ENCODE measurements around the gene MRPS6.

Gene MRPS6

GRCh38 chr21:34170886-34171285 lies 97.5 kb downstream of the MRPS6 start:
- Histone ChIP-seq H3K4me3 (ENCODE audit: insufficient read depth in 1 of 2, low read depth in 1 of 2, low read length in 2 of 2) (no peak overlapping the region), H2BK15ac (ENCODE audit: low read depth, poor library complexity, severe bottlenecking) (no peak overlapping the region), H3K4ac (ENCODE audit: low read depth in 1 of 2, low read length in 2 of 2) (no peak overlapping the region), H2AK5ac (ENCODE audit: low read length, severe bottlenecking) (no peak overlapping the region), H3K14ac (ENCODE audit: low read length in 2 of 2) (no peak overlapping the region), H2AFZ (ENCODE audit: low read depth, low read length) (no peak overlapping the region), H3K23ac (ENCODE audit: low read length in 2 of 2) (no peak overlapping the region), H2BK120ac (ENCODE audit: low read depth, low read length) (no peak overlapping the region), H3K27ac (ENCODE audit: low read length, poor library complexity, severe bottlenecking) (no peak overlapping the region), H3K4me2 (ENCODE audit: low read length, poor library complexity, severe bottlenecking) (no peak overlapping the region), H3K9ac (ENCODE audit: low read length) (no peak overlapping the region), H4K8ac (ENCODE audit: low read length) (no peak overlapping the region), H3K9me3 (ENCODE audit: control insufficient read depth, low read length) (peaks cover 79% of the 10 kb centered on the region), H3K79me1 (replicated peaks; ENCODE audit: low read length, poor library complexity, severe bottlenecking) (peaks cover 14% of the 10 kb centered on the region), H3K27me3 (ENCODE audit: control insufficient read depth in 1 of 2, insufficient read depth in 1 of 2, low read length in 2 of 2) (no peaks in the 10 kb centered on the region), H4K91ac (ENCODE audit: low read length) (no peak overlapping the region), H2BK5ac (ENCODE audit: low read depth, low read length, poor library complexity, severe bottlenecking) (no peak overlapping the region), H3K36me3 (ENCODE audit: control insufficient read depth in 1 of 2, insufficient read depth in 2 of 2, low read depth in 1 of 2, low read length in 2 of 2) (peaks cover 14 to 73% of the 10 kb centered on the region in 2 experiments), H2BK12ac (ENCODE audit: low read length in 2 of 2) (no peak overlapping the region), H3K4me1 (ENCODE audit: control insufficient read depth, insufficient read depth, low read depth, low read length) (no peaks in the 10 kb centered on the region), H3K18ac (ENCODE audit: low read depth in 1 of 2, low read length in 2 of 2) (no peak overlapping the region)
- DNase-seq, result no peak
- 94% methylated on average over 1 of the region's 2 CpGs for WGBS

GRCh38 chr21:34174470-34174869 lies 101.1 kb downstream of the MRPS6 start:
- H3K14ac ChIP-seq (ENCODE audit: low read length in 2 of 2), result no peak overlapping the region
- no peak overlapping the region for H3K4ac ChIP-seq (ENCODE audit: low read depth in 1 of 2, low read length in 2 of 2)
- H3K4me3 ChIP-seq (ENCODE audit: insufficient read depth in 1 of 2, low read depth in 1 of 2, low read length in 2 of 2), result no peak overlapping the region
- no peak overlapping the region for H2AK5ac ChIP-seq (ENCODE audit: low read length, severe bottlenecking)
- H3K18ac ChIP-seq (ENCODE audit: low read depth in 1 of 2, low read length in 2 of 2), result no peak overlapping the region
- no peaks in the 10 kb centered on the region for H3K4me1 ChIP-seq (ENCODE audit: control insufficient read depth, insufficient read depth, low read depth, low read length)
- no peak overlapping the region for H2BK15ac ChIP-seq (ENCODE audit: low read depth, poor library complexity, severe bottlenecking)
- H3K27me3 ChIP-seq (ENCODE audit: control insufficient read depth in 1 of 2, insufficient read depth in 1 of 2, low read length in 2 of 2), result no peaks in the 10 kb centered on the region
- peaks cover 0 to 42% of the 10 kb centered on the region in 2 experiments for H3K36me3 ChIP-seq (ENCODE audit: control insufficient read depth in 1 of 2, insufficient read depth in 2 of 2, low read depth in 1 of 2, low read length in 2 of 2)
- H3K9ac ChIP-seq (ENCODE audit: low read length), result no peak overlapping the region
- no peak for DNase-seq
- H2BK5ac ChIP-seq (ENCODE audit: low read depth, low read length, poor library complexity, severe bottlenecking), result no peak overlapping the region
- peaks cover 5% of the 10 kb centered on the region for H3K79me1 ChIP-seq (replicated peaks; ENCODE audit: low read length, poor library complexity, severe bottlenecking)
- no peak overlapping the region for H2BK12ac ChIP-seq (ENCODE audit: low read length in 2 of 2)
- H3K9me3 ChIP-seq (ENCODE audit: control insufficient read depth, low read length), result peaks cover 47% of the 10 kb centered on the region
- no peak overlapping the region for H4K91ac ChIP-seq (ENCODE audit: low read length)
- no peak overlapping the region for H3K4me2 ChIP-seq (ENCODE audit: low read length, poor library complexity, severe bottlenecking)
- no peak overlapping the region for H3K23ac ChIP-seq (ENCODE audit: low read length in 2 of 2)
- H3K27ac ChIP-seq (ENCODE audit: low read length, poor library complexity, severe bottlenecking), result no peak overlapping the region
- H2AFZ ChIP-seq (ENCODE audit: low read depth, low read length), result no peak overlapping the region
- no peak overlapping the region for H4K8ac ChIP-seq (ENCODE audit: low read length)
- no peak overlapping the region for H2BK120ac ChIP-seq (ENCODE audit: low read depth, low read length)

- Histone ChIP-seq H3K79me1 (replicated peaks; ENCODE audit: low read length, poor library complexity, severe bottlenecking) (peaks cover 5% of the 10 kb centered on the region), H2BK12ac (ENCODE audit: low read length in 2 of 2) (no peak overlapping the region), H3K4me3 (ENCODE audit: insufficient read depth in 1 of 2, low read depth in 1 of 2, low read length in 2 of 2) (no peak overlapping the region), H3K27ac (ENCODE audit: low read length, poor library complexity, severe bottlenecking) (no peak overlapping the region), H2BK5ac (ENCODE audit: low read depth, low read length, poor library complexity, severe bottlenecking) (no peak overlapping the region), H3K18ac (ENCODE audit: low read depth in 1 of 2, low read length in 2 of 2) (no peak overlapping the region), H2BK15ac (ENCODE audit: low read depth, poor library complexity, severe bottlenecking) (no peak overlapping the region), H3K36me3 (ENCODE audit: control insufficient read depth in 1 of 2, insufficient read depth in 2 of 2, low read depth in 1 of 2, low read length in 2 of 2) (peaks cover 0 to 24% of the 10 kb centered on the region in 2 experiments), H2AK5ac (ENCODE audit: low read length, severe bottlenecking) (no peak overlapping the region), H4K8ac (ENCODE audit: low read length) (no peak overlapping the region), H4K91ac (ENCODE audit: low read length) (no peak overlapping the region), H3K4ac (ENCODE audit: low read depth in 1 of 2, low read length in 2 of 2) (no peak overlapping the region), H3K14ac (ENCODE audit: low read length in 2 of 2) (no peak overlapping the region), H3K4me2 (ENCODE audit: low read length, poor library complexity, severe bottlenecking) (no peak overlapping the region), H3K9ac (ENCODE audit: low read length) (no peak overlapping the region), H3K23ac (ENCODE audit: low read length in 2 of 2) (no peak overlapping the region), H3K4me1 (ENCODE audit: control insufficient read depth, insufficient read depth, low read depth, low read length) (no peaks in the 10 kb centered on the region), H3K9me3 (ENCODE audit: control insufficient read depth, low read length) (peaks cover 33% of the 10 kb centered on the region), H2AFZ (ENCODE audit: low read depth, low read length) (no peak overlapping the region), H3K27me3 (ENCODE audit: control insufficient read depth in 1 of 2, insufficient read depth in 1 of 2, low read length in 2 of 2) (no peaks in the 10 kb centered on the region), H2BK120ac (ENCODE audit: low read depth, low read length) (no peak overlapping the region)
- DNase-seq, result no peak
- WGBS, result no CpG with 5 or more reads among the region's 1 CpG
Observed at GRCh38 chr21:34176448-34176847, 103.1 kb downstream of the MRPS6 start.

GRCh38 chr21:34177919-34178567 lies 104.7 kb downstream of the MRPS6 start:
- Histone ChIP-seq H3K36me3 (ENCODE audit: control insufficient read depth in 1 of 2, insufficient read depth in 2 of 2, low read depth in 1 of 2, low read length in 2 of 2) (peaks cover 0 to 14% of the 10 kb centered on the region in 2 experiments), H2BK12ac (ENCODE audit: low read length in 2 of 2) (no peak overlapping the region), H4K91ac (ENCODE audit: low read length) (no peak overlapping the region), H3K4me1 (ENCODE audit: control insufficient read depth, insufficient read depth, low read depth, low read length) (no peaks in the 10 kb centered on the region), H2AK5ac (ENCODE audit: low read length, severe bottlenecking) (no peak overlapping the region), H3K14ac (ENCODE audit: low read length in 2 of 2) (no peak overlapping the region), H3K27ac (ENCODE audit: low read length, poor library complexity, severe bottlenecking) (no peak overlapping the region), H3K23ac (ENCODE audit: low read length in 2 of 2) (no peak overlapping the region), H3K79me1 (replicated peaks; ENCODE audit: low read length, poor library complexity, severe bottlenecking) (peaks cover 1% of the 10 kb centered on the region), H2AFZ (ENCODE audit: low read depth, low read length) (no peak overlapping the region), H3K18ac (ENCODE audit: low read depth in 1 of 2, low read length in 2 of 2) (no peak overlapping the region), H4K8ac (ENCODE audit: low read length) (no peak overlapping the region), H3K4me3 (ENCODE audit: insufficient read depth in 1 of 2, low read depth in 1 of 2, low read length in 2 of 2) (no peak overlapping the region), H3K27me3 (ENCODE audit: control insufficient read depth in 1 of 2, insufficient read depth in 1 of 2, low read length in 2 of 2) (no peaks in the 10 kb centered on the region), H2BK120ac (ENCODE audit: low read depth, low read length) (no peak overlapping the region), H3K4me2 (ENCODE audit: low read length, poor library complexity, severe bottlenecking) (no peak overlapping the region), H2BK5ac (ENCODE audit: low read depth, low read length, poor library complexity, severe bottlenecking) (no peak overlapping the region), H2BK15ac (ENCODE audit: low read depth, poor library complexity, severe bottlenecking) (no peak overlapping the region), H3K9ac (ENCODE audit: low read length) (no peak overlapping the region), H3K9me3 (ENCODE audit: control insufficient read depth, low read length) (peaks cover 18% of the 10 kb centered on the region), H3K4ac (ENCODE audit: low read depth in 1 of 2, low read length in 2 of 2) (no peak overlapping the region)
- 98% methylated on average over 6 of the region's 7 CpGs for WGBS
- DNase-seq, result no peak

Measured in mesenchymal stem cell (in vitro differentiated cells and primary cell).